GM12878 (cell line): ENCODE data around the gene LARP4. TPM values are rescaled to one million over a fixed set of nuclear protein-coding genes. Genes with fewer than 3 reads are reported as not detected.

ENCODE experiments used
- ATAC-seq: fragments of 200-7000 bp; cut with Tn5 transposase; 3 replicates; pipeline ENCODE4 v1.9.1; 2020; ENCODE audit warnings: mild to moderate bottlenecking, moderate library complexity
- BruUV-seq: library from RNA; stranded (reverse); fragments of 400-500 nt; replicated peaks from 2 replicates; lab custom pipeline; 2021; lab: Mats Ljungman, UMichigan
- CTCF ChIA-PET: fragments of 300-600 bp; sonication (Branson Sonifier 250); formaldehyde crosslinking; extraction: SDS; loops from one replicate; lab custom pipeline; 2021; ENCODE audit warnings: inconsistent platforms; lab: Yijun Ruan, JAX
- POLR2A ChIA-PET: fragments of 350-600 bp; formaldehyde crosslinking; extraction: SDS; loops from one replicate; lab custom pipeline; 2021; ENCODE audit warnings: inconsistent platforms; lab: Charles Lee
- RAD21 ChIA-PET: fragments of 300-600 bp; sonication (Branson Sonifier 250); formaldehyde crosslinking; loops from one replicate; lab custom pipeline; 2023; ENCODE audit warnings: antibody characterized with exemption; ENCODE audit not compliant: unreplicated experiment; lab: Charles Lee
- SMC1A ChIA-PET: fragments of 300-600 bp; sonication (Branson Sonifier 250); formaldehyde crosslinking; loops from one replicate; lab custom pipeline; 2023; ENCODE audit not compliant: unreplicated experiment, uncharacterized antibody; lab: Charles Lee
- DNase-seq: peaks from one replicate; pipeline ENCODE4 v3.0.0-alpha.2; 2011; ENCODE audit warnings: low read depth, low spot score
- FAIRE-seq: peaks from 3 replicates; lab custom pipeline; 2011; peaks lifted over from hg19 to GRCh38; lab: Jason Lieb, UNC
- H2AFZ ChIP-seq: 2 replicates; pipeline ENCODE4 v1.6.0; 2011; ENCODE audit warnings: low read depth, low read length, control low read depth; ENCODE audit not compliant: control insufficient read depth
- H3K27ac ChIP-seq: 2 replicates; pipeline ENCODE4 v1.5.1; 2011; ENCODE audit warnings: control low read depth; ENCODE audit not compliant: control insufficient read depth, insufficient read depth
- H3K27me3 ChIP-seq, 2 experiments: replicated peaks in 1 of 2; 2 replicates each; pipeline versions ENCODE4 v1.6.0 to v1.6.1; 2011; ENCODE audit warnings: low read length in 1 of 2; ENCODE audit not compliant: control insufficient read depth in 2 of 2, insufficient read depth in 2 of 2
- H3K36me3 ChIP-seq, 2 experiments: 2 replicates each; pipeline ENCODE4 v1.5.1; 2011; ENCODE audit warnings: low read length in 1 of 2; ENCODE audit not compliant: control insufficient read depth in 2 of 2, insufficient read depth in 2 of 2
- H3K4me1 ChIP-seq: 2 replicates; pipeline ENCODE4 v1.6.1; 2011; ENCODE audit warnings: mild to moderate bottlenecking, low read length, moderate library complexity, mixed read lengths; ENCODE audit not compliant: control insufficient read depth, insufficient read depth
- H3K4me2 ChIP-seq: 2 replicates; pipeline ENCODE4 v1.6.0; 2011; ENCODE audit warnings: control low read depth; ENCODE audit not compliant: control insufficient read depth, insufficient read depth
- H3K4me3 ChIP-seq: fragments of 200-600 bp; sonication (generic); 2 replicates; pipeline ENCODE4 v1.5.1; 2016
- H3K79me2 ChIP-seq: 2 replicates; pipeline ENCODE4 v1.6.0; 2011; ENCODE audit warnings: low read length; ENCODE audit not compliant: control insufficient read depth, insufficient read depth
- H3K9ac ChIP-seq: 2 replicates; pipeline ENCODE4 v1.8.0; 2011; ENCODE audit warnings: low read length, control low read depth, mixed read lengths; ENCODE audit not compliant: control insufficient read depth, insufficient read depth
- H3K9me3 ChIP-seq: replicated peaks from 3 replicates; pipeline ENCODE4 v1.5.1; 2011; ENCODE audit warnings: mild to moderate bottlenecking, low read length; ENCODE audit not compliant: control insufficient read depth, insufficient read depth
- H4K20me1 ChIP-seq: 2 replicates; pipeline ENCODE4 v1.6.0; 2011; ENCODE audit not compliant: control insufficient read depth, insufficient read depth
- CBFB ChIP-seq: IDR thresholded peaks from 2 replicates; pipeline ENCODE4 v1.6.1; 2016; ENCODE audit warnings: antibody characterized with exemption, low read depth
- CBX3 ChIP-seq: fragments of 200-600 bp; sonication (generic); IDR thresholded peaks from 2 replicates; pipeline ENCODE4 v1.6.1; 2016; ENCODE audit warnings: low read depth, borderline replicate concordance
- CHD4 ChIP-seq: fragments of 200-600 bp; sonication (generic); IDR thresholded peaks from 2 replicates; pipeline ENCODE4 v1.6.1; 2016; ENCODE audit warnings: mild to moderate bottlenecking
- ELK1 ChIP-seq: IDR thresholded peaks from 2 replicates; pipeline ENCODE4 v1.6.1; 2012; ENCODE audit warnings: low read depth, low read length, improper control_type of control experiment
- EP300 ChIP-seq, 2 experiments: fragments of 150-350 bp in 1 of 2; IDR thresholded peaks; 2 replicates each; pipeline ENCODE4 v1.6.1; 2011 to 2012; ENCODE audit warnings: low read depth in 2 of 2, low read length in 2 of 2, borderline replicate concordance in 1 of 2, improper control_type of control experiment in 1 of 2, inconsistent platforms in 1 of 2; ENCODE audit not compliant: control insufficient read depth in 1 of 2
- MYB ChIP-seq: fragments of 150-350 bp; IDR thresholded peaks from 2 replicates; pipeline ENCODE4 v1.6.1; 2014; ENCODE audit warnings: mild to moderate bottlenecking, low read depth, low read length, borderline replicate concordance
- NR2C1 ChIP-seq: fragments of 450-650 bp; IDR thresholded peaks from 2 replicates; pipeline ENCODE4 v1.6.1; 2017; ENCODE audit warnings: antibody characterized with exemption, mild to moderate bottlenecking, moderate library complexity
- NR2C2 ChIP-seq: IDR thresholded peaks from 2 replicates; pipeline ENCODE4 v1.6.1; 2011; ENCODE audit warnings: borderline replicate concordance, low read depth; ENCODE audit not compliant: control insufficient read depth, insufficient read length
- SMARCA5 ChIP-seq: fragments of 450-650 bp; IDR thresholded peaks from 2 replicates; pipeline ENCODE4 v1.6.1; 2017; ENCODE audit warnings: mild to moderate bottlenecking
- STAT1 ChIP-seq: fragments of 450-650 bp; conservative IDR thresholded peaks from 2 replicates; pipeline ENCODE4 v1.6.1; 2014; ENCODE audit warnings: antibody characterized with exemption, mild to moderate bottlenecking
- ZBTB4 ChIP-seq: fragments of 450-650 bp; formaldehyde crosslinking; IDR thresholded peaks from 2 replicates; pipeline ENCODE4 v1.4.0; 2022; ENCODE audit warnings: mild to moderate bottlenecking, moderate library complexity
- ZNF24 ChIP-seq: fragments of 450-650 bp; IDR thresholded peaks from 2 replicates; pipeline ENCODE4 v1.6.1; 2017; ENCODE audit warnings: antibody characterized with exemption, mild to moderate bottlenecking
- WGBS: methylation state at CpG from one replicate; pipeline ENCODE4 v1.1.6; 2016; ENCODE audit warnings: low lambda C conversion rate; ENCODE audit not compliant: insufficient replicate concordance, insufficient coverage; ENCODE audit errors: missing lambda C conversion rate; 5-methylcytosine and 5-hydroxymethylcytosine counted together
- in situ Hi-C: fragments of 300-500 bp; cut with MboI; formaldehyde crosslinking; loops from 9 replicates; pipeline ENCODE4 v1.14.3; 2018; ENCODE audit warnings: mixed read lengths
- intact Hi-C: fragments of 100-400 bp; cut with micrococcal nuclease; formaldehyde crosslinking; loops from one replicate; pipeline ENCODE4 v1.14.2; 2022; ENCODE audit not compliant: unreplicated experiment
- polyA plus RNA-seq, 11 experiments: library from polyadenylated mRNA; depleted of rRNA in 4 of 11; unstranded in 6 of 11; stranded (reverse) in 5 of 11; fragments of >200 nt; fragmentation: Nextera tagmentation in 4 of 11; fragmentation: Illumina TruSeq in 1 of 11; extraction: Ambion mirVana in 4 of 11; extraction: Trizol in 1 of 11; gene quantifications; 1 replicate in 1 of 11; 2 replicates in 10 of 11; pipeline versions ENCODE4 v1.2.1 to v1.2.3, GENCODE V29; 2011 to 2016; ENCODE audit warnings: inconsistent platforms in 2 of 11, missing spikeins in 2 of 11, low read depth in 1 of 11
- total RNA-seq, 4 experiments: library from RNA; depleted of rRNA in 3 of 4; stranded (reverse); fragments of >200 nt in 3 of 4; fragmentation: Illumina TruSeq in 1 of 4; extraction: Trizol in 1 of 4; gene quantifications; 2 replicates each; pipeline versions ENCODE4 v1.2.1 to v1.2.3, GENCODE V29; 2013 to 2021
- TF ChIP-seq, protein P1 (sequence below): IDR thresholded peaks from 2 replicates; pipeline ENCODE4 v1.6.1; 2011; ENCODE audit warnings: borderline replicate concordance, low read depth, mild to moderate bottlenecking, moderate library complexity, mixed read lengths, low read length; ENCODE audit not compliant: insufficient read depth; ENCODE audit errors: extremely low read length

LARP4 gene
- total and polyA plus RNA-seq, 10 of the 15 experiments (the other 5 are each of a cell fraction or from before 2014, with no cell fraction given), result 24.1 to 72.6 (median 35.6) TPM

DNA sequence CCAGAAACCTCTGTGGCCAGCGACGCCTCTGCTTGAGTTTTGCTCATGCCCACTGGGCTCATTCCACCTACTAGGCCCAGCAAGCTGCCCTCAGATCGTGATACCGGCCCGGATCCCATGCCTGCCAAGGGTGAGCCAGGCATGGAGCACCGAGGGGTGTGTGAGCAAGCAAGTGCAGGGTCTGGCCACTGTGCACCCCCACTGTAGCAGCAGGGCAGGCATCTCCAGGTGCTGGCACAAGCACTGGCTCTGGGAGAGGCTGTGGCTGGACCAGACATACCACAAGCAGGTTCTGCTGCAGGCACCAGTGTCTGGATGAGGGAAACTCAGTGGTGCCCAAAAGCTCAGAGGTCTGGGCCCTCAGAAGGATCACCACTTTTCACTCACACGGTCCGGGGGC is 24.9 kb upstream of the LARP4 start:
- Histone ChIP-seq H3K27me3 (no peaks in the 10 kb centered on the region), H3K4me1 (no peaks in the 10 kb centered on the region), H3K4me2 (no peak overlapping the region), H3K27ac (no peak overlapping the region), H4K20me1 (no peaks in the 10 kb centered on the region), H3K36me3 (no peaks in the 10 kb centered on the region), H3K9ac (no peak overlapping the region), H3K4me3 (no peak overlapping the region), H3K9me3 (no peaks in the 10 kb centered on the region), H2AFZ (no peak overlapping the region), H3K79me2 (no peaks in the 10 kb centered on the region)
- CTCF ChIA-PET, result interaction anchor here (1.7 kb wide), 1 partner anchor 14 kb away, joined by 4 read pairs; no protein-coding TSS in a partner anchor
- RAD21 ChIA-PET, result no interaction called here
- WGBS, result 79% methylated on average over 8 of the region's 8 CpGs
- ATAC-seq (no peak), DNase-seq (no peak), FAIRE-seq (no peak)
- TF ChIP-seq SMARCA5 (no peak), NR2C1 (no peak), MYB (no peak), EP300 (IDR thresholded peaks at IDR 0.05; ENCODE audit: borderline replicate concordance in 1 of 2, control insufficient read depth in 1 of 2, low read depth in 2 of 2, low read length in 2 of 2) (no peak), CBX3 (no peak), ELK1 (no peak), ZNF24 (no peak), CBFB (no peak), CHD4 (no peak), ZBTB4 (CRISPR knock-in tag) (no peak), NR2C2 (no peak), STAT1 (no peak)
- TF ChIP-seq, protein P1, sequence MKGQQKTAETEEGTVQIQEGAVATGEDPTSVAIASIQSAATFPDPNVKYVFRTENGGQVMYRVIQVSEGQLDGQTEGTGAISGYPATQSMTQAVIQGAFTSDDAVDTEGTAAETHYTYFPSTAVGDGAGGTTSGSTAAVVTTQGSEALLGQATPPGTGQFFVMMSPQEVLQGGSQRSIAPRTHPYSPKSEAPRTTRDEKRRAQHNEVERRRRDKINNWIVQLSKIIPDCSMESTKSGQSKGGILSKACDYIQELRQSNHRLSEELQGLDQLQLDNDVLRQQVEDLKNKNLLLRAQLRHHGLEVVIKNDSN, result no peak
- in situ Hi-C loops (no loop called here), intact Hi-C loops (no loop called here)
- SMC1A ChIA-PET, result interaction anchor here (1.6 kb wide), 1 partner anchor 13 kb away, joined by 5 read pairs; no protein-coding TSS in a partner anchor
- POLR2A ChIA-PET, result interaction anchor here (0.6 kb wide), 1 partner anchor 246 kb away, joined by 5 read pairs; no protein-coding TSS in a partner anchor
- BruUV-seq, result no TSS peak
